Inferior parietal cortex (tissue), 1 donor: Measurements from ENCODE around the gene CALN1.

ENCODE experiments used
- DNase-seq: peaks from one replicate; pipeline ENCODE4 v3.0.0-alpha.2; 2016; ENCODE audit errors: extremely low spot score

The CALN1 gene

DNA sequence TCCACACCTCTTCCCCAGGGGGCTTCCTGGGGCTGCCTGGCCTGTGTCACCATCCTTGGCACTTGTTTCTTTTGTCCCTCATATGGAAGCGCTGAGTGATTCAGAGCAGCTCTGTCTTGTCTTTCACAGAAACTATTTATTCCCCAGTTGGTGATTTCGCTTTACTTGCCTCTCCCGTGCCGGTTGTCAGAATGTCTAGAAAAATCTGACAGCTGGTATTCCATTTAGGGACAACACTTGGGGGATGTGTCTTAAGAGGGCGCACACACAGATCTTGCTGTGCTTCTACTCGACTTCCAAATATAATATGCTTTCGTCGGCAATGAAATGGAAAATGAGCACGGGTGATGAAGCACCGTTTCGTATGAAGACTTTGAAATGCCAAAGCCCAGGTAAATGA lies 611.8 kb downstream of the CALN1 start:
- DNase-seq: peak; percentile 22

GRCh38 chr7:71795410-71795809 lies 616.7 kb downstream of the CALN1 start:
- no peak for DNase-seq

DNA sequence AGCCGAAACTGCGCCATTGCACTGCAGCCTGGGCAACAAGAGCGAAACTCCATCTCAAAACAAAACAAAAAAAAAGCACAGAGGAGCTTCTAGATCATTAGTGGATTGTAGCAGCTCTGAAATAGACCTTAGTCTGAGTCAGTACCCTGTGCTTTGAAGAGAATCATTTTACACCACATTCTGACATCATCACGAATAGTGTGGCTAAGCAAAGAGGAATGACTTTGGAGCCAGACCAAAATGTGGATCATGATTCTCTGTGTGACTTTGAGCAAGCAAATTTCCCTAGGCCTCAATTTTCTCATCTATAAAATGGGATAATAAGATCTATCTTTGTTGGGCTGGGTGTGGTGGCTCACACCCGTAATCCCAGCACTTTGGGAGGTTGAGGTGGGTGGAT lies 618.9 kb downstream of the CALN1 start:
- no peak for DNase-seq

DNA sequence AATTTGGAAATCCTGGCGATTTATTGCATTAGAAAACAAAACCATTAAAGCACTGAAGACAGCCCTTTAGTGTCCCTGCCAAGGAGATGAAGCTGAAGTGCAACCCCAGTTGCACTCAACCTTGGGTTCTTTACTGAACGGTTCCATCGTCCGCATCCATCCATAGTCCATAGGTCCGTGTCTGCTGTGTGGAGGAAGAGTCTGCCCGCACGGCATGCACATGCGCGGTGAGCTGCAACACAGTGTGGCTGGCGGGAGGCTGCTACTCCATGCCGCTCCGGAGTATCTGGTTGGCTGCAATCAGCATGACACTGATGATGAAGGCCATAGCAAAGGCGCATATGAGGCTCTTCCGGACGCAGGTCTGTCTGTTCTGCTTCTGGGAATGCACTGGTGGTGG lies 624.6 kb downstream of the CALN1 start:
- no peak for DNase-seq

- DNase-seq: no peak
Measured at GRCh38 chr7:71785216-71785615, 626.9 kb downstream of the CALN1 start.

DNA sequence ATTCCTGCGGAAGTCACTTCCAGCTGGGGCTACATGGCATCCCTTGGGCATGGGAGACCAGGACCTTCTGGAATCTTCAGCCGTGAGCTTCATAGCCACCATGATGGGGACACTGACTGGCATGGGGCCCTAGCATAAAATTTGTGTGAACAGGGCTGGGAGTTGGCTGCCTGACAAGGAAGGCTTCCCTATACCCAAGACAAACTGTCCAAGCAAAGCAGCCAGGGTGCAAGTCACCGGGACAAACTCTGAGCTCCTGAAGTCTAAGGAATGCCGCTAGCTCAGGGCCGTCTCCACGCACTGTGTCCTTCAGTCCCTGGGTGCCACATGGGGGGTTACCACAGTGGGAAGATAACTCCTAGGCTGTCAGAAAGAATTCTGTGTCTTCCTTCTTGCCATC lies 627.4 kb downstream of the CALN1 start:
- DNase-seq: no peak

GRCh38 chr7:71784180-71784579 lies 628.0 kb downstream of the CALN1 start:
- DNase-seq: peak; percentile 13

- DNase-seq: no peak
Measured at GRCh38 chr7:71783779-71784178, 628.4 kb downstream of the CALN1 start.

- DNase-seq: no peak
Measured at GRCh38 chr7:71782051-71782450, 630.1 kb downstream of the CALN1 start.

GRCh38 chr7:71780282-71780681 lies 631.9 kb downstream of the CALN1 start:
- no peak for DNase-seq

- no peak for DNase-seq
Measured at GRCh38 chr7:71777278-71777677, 634.9 kb downstream of the CALN1 start.

- no peak for DNase-seq
Measured at GRCh38 chr7:71776726-71777125, 635.4 kb downstream of the CALN1 start.

DNA sequence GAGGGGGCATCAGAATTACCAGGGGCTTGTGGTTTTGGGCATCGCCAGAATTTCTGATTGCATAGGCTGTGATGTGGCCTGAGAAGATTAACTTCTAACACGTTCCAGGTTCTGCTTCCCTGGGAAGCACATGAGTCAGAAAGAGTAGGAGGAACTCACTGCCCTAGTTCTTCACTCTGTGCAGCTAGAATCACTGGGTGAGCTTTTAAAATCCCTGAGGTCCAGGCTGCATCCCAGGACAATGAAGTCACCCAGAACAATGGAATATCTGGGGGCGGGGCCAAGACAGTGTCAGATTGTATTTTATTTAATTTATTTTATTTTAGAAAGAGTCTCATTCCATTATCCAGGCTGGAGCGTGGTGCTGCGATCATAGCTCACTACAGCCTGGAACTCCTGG lies 636.5 kb downstream of the CALN1 start:
- DNase-seq: peak; percentile 26

DNA sequence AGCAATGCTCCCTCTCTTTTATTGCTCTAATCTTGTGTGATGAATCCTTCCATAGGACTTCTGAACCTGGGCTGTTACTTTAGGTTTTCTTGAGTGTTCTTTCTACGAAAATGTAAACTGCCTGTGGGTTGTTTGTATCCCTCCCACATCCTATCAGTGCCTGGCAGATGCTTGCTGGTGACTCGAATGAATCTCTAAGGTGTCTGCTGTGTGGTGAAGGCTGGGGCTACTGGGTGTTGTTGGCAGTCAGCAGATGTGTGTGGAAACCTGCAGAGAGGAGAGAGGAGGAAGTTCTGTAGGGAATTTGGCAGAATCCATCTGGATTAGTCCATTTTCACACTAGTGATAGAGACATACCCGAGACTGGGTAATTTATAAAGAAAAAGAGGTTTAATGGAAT lies 639.4 kb downstream of the CALN1 start:
- DNase-seq: no peak

DNA sequence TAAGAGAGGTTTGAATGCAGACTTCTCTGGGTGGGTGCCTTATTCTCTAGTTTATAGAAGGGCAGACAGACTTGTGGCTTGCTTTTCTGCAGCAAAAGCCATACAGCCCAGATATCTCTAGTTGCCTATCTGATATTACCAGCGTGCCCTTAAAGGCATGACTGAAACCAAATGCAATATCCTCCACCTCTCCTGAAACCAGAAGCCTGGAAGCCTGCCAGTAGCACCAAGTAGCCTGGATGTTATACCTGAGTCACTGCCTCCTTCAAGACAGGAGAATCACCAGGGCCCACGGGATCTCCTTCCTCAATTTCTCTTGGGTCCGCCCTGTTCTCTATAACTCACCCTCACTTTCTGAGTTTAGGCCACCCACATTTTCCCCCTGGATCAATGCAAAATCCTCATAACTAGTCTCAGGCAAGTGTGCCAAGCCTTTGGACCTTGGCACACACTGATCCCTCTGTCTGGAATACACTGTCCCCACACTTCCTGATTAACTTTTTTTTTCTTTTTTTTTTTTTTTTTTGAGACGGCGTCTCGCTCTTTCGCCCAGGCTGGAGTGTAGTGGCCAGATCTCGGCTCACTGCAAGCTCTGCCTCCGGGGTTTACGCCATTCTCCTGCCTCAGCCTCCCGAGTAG lies 641.8 kb downstream of the CALN1 start:
- DNase-seq: no peak

GRCh38 chr7:71769326-71769725 lies 642.8 kb downstream of the CALN1 start:
- DNase-seq: no peak

DNA sequence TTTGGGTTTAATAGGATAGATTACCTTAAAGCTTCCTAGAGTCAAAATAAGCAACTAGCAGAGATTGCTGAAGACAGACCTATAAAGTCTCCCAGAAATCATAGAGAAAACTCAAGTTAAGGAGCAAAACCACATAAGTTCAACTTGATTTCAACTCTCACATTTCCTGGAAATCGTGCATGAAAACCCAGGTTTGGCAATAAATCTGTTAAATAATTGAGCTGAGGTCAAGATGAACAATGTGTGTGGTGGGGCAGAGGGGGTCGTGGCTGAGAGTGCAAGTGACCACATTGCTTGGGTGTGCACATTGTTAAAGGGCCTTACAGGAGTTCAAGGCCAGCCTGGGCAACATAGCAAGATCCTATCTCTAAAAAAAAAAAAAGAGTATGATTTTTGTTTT lies 643.7 kb downstream of the CALN1 start:
- DNase-seq: no peak

- no peak for DNase-seq
Measured at GRCh38 chr7:71766016-71766415, 646.1 kb downstream of the CALN1 start.

GRCh38 chr7:71761336-71761735 lies 650.8 kb downstream of the CALN1 start:
- no peak for DNase-seq

DNA sequence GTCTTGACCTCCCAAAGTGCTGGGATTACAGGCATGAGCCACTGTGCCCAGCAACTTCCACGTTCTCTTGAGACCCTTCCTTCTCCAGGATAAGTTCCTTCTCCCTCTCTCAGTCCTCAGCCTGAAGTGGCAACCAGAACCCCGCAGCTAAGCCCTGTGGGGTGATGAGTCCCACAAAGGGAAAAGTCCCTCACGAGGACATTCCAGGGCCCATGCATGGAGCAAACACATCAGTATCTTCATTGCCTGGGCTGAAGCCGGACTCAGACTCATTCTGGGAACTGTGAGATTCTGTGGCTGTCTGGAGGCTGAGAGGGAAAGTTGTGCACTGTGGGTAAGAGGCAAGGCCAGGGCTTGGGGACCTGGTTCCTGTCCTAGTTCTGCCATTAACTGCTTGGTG lies 657.3 kb downstream of the CALN1 start:
- no peak for DNase-seq

DNA sequence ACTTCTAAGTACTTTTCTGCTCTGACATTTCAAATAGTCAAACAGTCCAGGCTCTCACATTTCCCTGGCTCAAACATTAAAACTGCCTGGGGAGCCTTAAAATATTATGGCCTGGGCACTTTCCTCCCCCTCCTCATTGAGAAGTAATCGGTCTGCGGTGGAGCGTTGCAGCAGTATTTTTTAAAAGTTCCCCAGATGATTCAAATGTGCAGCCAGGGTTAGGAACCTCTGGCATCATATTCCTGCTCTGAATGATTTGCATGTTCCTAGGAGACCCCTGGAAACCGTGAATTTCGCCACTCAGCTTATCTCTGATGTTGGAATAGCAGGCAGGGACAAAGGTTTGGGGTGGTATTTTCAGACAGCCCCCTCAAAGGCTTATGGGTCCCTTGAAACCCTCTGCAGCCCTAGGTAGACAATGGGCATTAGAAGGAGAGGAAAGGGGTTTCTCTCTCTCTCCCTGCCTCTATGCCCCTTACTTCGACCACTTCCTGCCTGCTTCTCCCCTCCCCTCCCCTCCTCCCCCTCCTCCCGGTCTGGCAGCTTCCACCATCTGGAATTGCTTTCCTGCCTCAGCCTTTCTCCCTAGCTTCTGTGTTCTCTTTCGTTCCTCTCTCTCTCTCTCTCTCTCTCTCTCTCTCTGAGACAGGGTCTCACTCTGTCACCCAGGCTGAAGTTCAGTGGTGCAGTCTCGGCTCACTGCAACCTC lies 658.0 kb downstream of the CALN1 start:
- no peak for DNase-seq

GRCh38 chr7:71753236-71753635 lies 658.9 kb downstream of the CALN1 start:
- DNase-seq: no peak

- DNase-seq: peak; percentile 63
Measured at GRCh38 chr7:71752171-71752935, 659.8 kb downstream of the CALN1 start.
